Right lobe of liver (tissue), 6 donors: ENCODE data around the gene ZNF532. TPM values are rescaled to one million over a fixed set of nuclear protein-coding genes. Genes with fewer than 3 reads are reported as not detected.

Experiments
- ATAC-seq, 4 donors: fragments of 200-7000 bp; cut with Tn5 transposase; one replicate each; pipeline ENCODE4 v1.9.1; 2020; ENCODE audit warnings: mild to moderate bottlenecking in 4 of 4, moderate library complexity in 4 of 4
- DNase-seq, 3 donors: peaks; one replicate each; pipeline ENCODE4 v3.0.0-alpha.2; 2020
- H3K27ac ChIP-seq, 3 donors: fragments of 200-600 bp; one replicate each; pipeline ENCODE4 v1.8.0; 2022
- H3K27me3 ChIP-seq, 2 donors: fragments of 200-600 bp; one replicate each; pipeline ENCODE4 v1.8.0; 2022
- H3K36me3 ChIP-seq, 4 donors: fragments of 200-600 bp; sonication (generic) in 1 of 4; one replicate each; pipeline versions ENCODE4 v1.5.1 to v1.8.0; 2017 to 2022; ENCODE audit warnings: control low read depth in 1 of 4
- H3K4me1 ChIP-seq, 4 donors: fragments of 200-600 bp; sonication (generic) in 1 of 4; one replicate each; pipeline versions ENCODE4 v1.5.1 to v1.8.0; 2017 to 2022; ENCODE audit warnings: control low read depth in 1 of 4
- H3K4me3 ChIP-seq, 3 donors: fragments of 200-600 bp; one replicate each; pipeline ENCODE4 v1.8.0; 2022
- H3K9me3 ChIP-seq, 4 donors: fragments of 200-600 bp; sonication (generic) in 1 of 4; one replicate each; pipeline versions ENCODE4 v1.5.1 to v1.8.0; 2017 to 2022; ENCODE audit warnings: control low read depth in 1 of 4
- CTCF ChIP-seq, 4 donors: fragments of 200-600 bp in 3 of 4; fragments of 450-650 bp in 1 of 4; IDR thresholded peaks; one replicate each; pipeline versions ENCODE4 v1.5.1 to v1.8.0; 2016 to 2022; ENCODE audit warnings: antibody characterized with exemption in 4 of 4, mild to moderate bottlenecking in 2 of 4
- POLR2A ChIP-seq: fragments of 450-650 bp; IDR thresholded peaks from one replicate; pipeline ENCODE4 v1.6.1; 2017; ENCODE audit warnings: antibody characterized with exemption, mild to moderate bottlenecking
- WGBS: methylation state at CpG from one replicate; pipeline ENCODE4 v1.1.6; 2018; ENCODE audit warnings: low coverage, low lambda C conversion rate; ENCODE audit not compliant: insufficient coverage; ENCODE audit errors: missing lambda C conversion rate; 5-methylcytosine and 5-hydroxymethylcytosine counted together
- intact Hi-C, 2 donors: fragments of 100-400 bp; cut with DNase I; formaldehyde crosslinking; loops; one replicate each; pipeline versions ENCODE4 v1.11.2 to v1.14.1; 2022
- total RNA-seq, 6 experiments: library from RNA; depleted of rRNA in 2 of 6; stranded (reverse); fragments of >200 nt in 2 of 6; fragmentation: NEBNext Ultra II Directional in 3 of 6; extraction: Animal tissue kit (Norgen Biotek cat#: 25700) in 3 of 6; gene quantifications; one replicate each; pipeline versions ENCODE4 v1.1.0 to v1.2.4, GENCODE V29; 2016 to 2023
- donor health status: DM: no; HTN: yes; CAD: no.
- donor health status: DM: no; HTN: no; CAD: no.
- donor health status: DM: no; HTN: no; CAD: no.
- donor health status: DM: no; HTN: yes; CAD: no.
- donor health status: DM: no; HTN: yes; CAD: no.

Gene ZNF532
- total RNA-seq, 6 experiments from 2014 or later = 2.0 to 6.4 (median 3.2) TPM

- no peak for ATAC-seq
- no peaks in the 10 kb centered on the region for H3K9me3 ChIP-seq
- H3K4me1 ChIP-seq = no peaks in the 10 kb centered on the region
- no peaks in the 10 kb centered on the region for H3K27me3 ChIP-seq
- intact Hi-C loops = no loop called here
- 80% methylated on average over 10 of the region's 10 CpGs for WGBS
- no peak overlapping the region for H3K4me3 ChIP-seq
- TF ChIP-seq CTCF (IDR thresholded peaks at IDR 0.05) = no peak
- no peak for TF ChIP-seq POLR2A
- DNase-seq = no peak
- H3K36me3 ChIP-seq = no peaks in the 10 kb centered on the region
- H3K27ac ChIP-seq = no peak overlapping the region
Observed at GRCh38 chr18:58905777-58906428, 41.2 kb downstream of the ZNF532 start.

- Histone ChIP-seq H3K4me1 (no peaks in the 10 kb centered on the region), H3K27me3 (no peaks in the 10 kb centered on the region), H3K36me3 (no peaks in the 10 kb centered on the region), H3K27ac (no peak overlapping the region), H3K4me3 (no peak overlapping the region), H3K9me3 (no peaks in the 10 kb centered on the region)
- DNase-seq (no peak), ATAC-seq (no peak)
- WGBS = 71% methylated on average over 1 of the region's 1 CpG
- no peak for TF ChIP-seq POLR2A
- intact Hi-C loops = no loop called here
Observed at GRCh38 chr18:58908006-58908405, 43.3 kb downstream of the ZNF532 start.

GRCh38 chr18:58909521-58909920, 44.8 kb downstream of the ZNF532 start:
- no peak overlapping the region for H3K4me3 ChIP-seq

GRCh38 chr18:58911241-58911640, 46.6 kb downstream of the ZNF532 start:
- ATAC-seq = no peak
- TF ChIP-seq CTCF (IDR thresholded peaks at IDR 0.05) = no peak
- no peak for TF ChIP-seq POLR2A
- Histone ChIP-seq H3K27ac (no peak overlapping the region), H3K36me3 (no peaks in the 10 kb centered on the region), H3K27me3 (no peaks in the 10 kb centered on the region), H3K4me3 (no peak overlapping the region), H3K4me1 (no peaks in the 10 kb centered on the region), H3K9me3 (no peaks in the 10 kb centered on the region)
- no peak for DNase-seq
- 60% methylated on average over 2 of the region's 4 CpGs for WGBS
- intact Hi-C loops = no loop called here

More at GRCh38 chr18:58909521-58909920, 44.8 kb downstream of the ZNF532 start:
- Histone ChIP-seq H3K4me1 (no peaks in the 10 kb centered on the region), H3K27me3 (no peaks in the 10 kb centered on the region), H3K9me3 (no peaks in the 10 kb centered on the region), H3K27ac (no peak overlapping the region), H3K36me3 (no peaks in the 10 kb centered on the region)
- DNase-seq (no peak), ATAC-seq (no peak)
- TF ChIP-seq POLR2A = no peak
- TF ChIP-seq CTCF (IDR thresholded peaks at IDR 0.05) = no peak
- 79% methylated on average over 6 of the region's 8 CpGs for WGBS
- intact Hi-C loops = no loop called here

- ATAC-seq (peak in 3 of 4 donors; percentile 11 to 52 (median 36)), DNase-seq (no peak)
- H3K27me3 ChIP-seq = no peaks in the 10 kb centered on the region
- 48% methylated on average over 7 of the region's 8 CpGs for WGBS
- H3K4me3 ChIP-seq = no peak overlapping the region
- no peak for TF ChIP-seq CTCF (IDR thresholded peaks at IDR 0.05)
- TF ChIP-seq POLR2A = no peak
- no peaks in the 10 kb centered on the region for H3K9me3 ChIP-seq
- H3K36me3 ChIP-seq = no peaks in the 10 kb centered on the region
- H3K27ac ChIP-seq = peak overlapping the region in 1 of 3 donors; percentile 22
- no peaks in the 10 kb centered on the region for H3K4me1 ChIP-seq
- intact Hi-C loops = no loop called here
Observed at GRCh38 chr18:58911766-58912165, 47.1 kb downstream of the ZNF532 start.
